AML-193 (cell line): ENCODE results near the gene RPP30.

Source experiments
- DNase-seq, 2 experiments: peaks; one replicate each; lab custom pipeline; 2025; lab: John Stamatoyannopoulos, UW

The RPP30 gene

DNA sequence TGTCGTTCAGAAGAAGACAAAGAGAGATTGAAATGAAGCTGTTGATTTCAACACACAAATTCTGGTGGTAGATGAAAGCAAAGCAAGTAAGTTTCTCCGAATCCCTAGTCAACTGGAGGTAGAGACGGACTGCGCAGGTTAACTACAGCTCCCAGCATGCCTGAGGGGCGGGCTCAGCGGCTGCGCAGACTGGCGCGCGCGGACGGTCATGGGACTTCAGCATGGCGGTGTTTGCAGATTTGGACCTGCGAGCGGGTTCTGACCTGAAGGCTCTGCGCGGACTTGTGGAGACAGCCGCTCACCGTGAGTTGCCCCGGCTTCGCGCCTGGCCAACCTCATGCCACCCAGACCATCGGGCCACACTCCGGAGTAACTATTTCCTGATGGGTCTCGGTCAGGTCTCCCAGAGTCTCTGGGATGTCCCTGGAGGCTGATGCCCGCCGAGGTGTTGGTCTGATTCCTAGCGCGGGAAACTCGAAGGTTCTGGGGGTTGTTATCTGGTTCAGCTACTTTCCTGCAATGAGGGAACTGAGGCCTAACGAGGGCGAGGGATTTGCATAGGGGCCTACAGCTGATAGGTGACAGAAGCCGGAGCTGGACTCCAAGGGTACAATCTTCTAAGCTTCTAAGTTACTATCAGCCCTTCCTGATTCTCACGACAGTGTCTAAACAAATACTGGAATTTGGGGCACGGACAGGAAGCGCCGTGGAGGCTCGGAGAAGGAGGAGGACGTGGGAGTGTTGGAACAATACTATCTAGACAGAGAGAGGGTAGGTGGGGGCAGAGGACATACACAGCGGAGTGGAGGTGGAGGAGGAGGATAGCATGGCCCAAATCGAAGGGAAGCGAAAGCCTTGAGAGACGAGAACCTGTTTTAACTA, at the start of gene RPP30:
Gene RPP30, plus strand, starts transcription at position 209 of the 882 bp plus-strand sequence. Its CDS starts 13 bp downstream, at position 222.
- DNase-seq: peak; percentile 59 to 62

DNA sequence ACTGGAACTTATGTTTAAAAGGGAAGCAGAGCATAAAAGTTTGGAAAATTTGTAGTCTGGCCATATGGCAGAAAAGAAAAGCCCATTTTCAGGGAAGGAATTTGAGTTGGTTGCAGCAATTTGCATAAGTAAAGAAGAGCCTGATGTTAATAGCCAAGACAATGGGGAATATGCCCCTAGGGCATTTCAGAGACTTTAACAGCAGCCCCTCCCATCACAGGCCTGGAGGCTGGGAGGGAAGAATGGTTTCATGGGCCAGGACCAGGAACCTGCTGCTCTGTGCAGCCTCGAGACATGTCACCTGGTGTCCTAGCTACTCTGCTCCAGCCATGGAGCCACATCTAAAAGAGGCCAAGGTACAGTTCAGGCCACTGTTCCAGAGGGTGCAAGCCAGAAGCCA, 49.3 kb upstream of the RPP30 start:
- no peak for DNase-seq

DNA sequence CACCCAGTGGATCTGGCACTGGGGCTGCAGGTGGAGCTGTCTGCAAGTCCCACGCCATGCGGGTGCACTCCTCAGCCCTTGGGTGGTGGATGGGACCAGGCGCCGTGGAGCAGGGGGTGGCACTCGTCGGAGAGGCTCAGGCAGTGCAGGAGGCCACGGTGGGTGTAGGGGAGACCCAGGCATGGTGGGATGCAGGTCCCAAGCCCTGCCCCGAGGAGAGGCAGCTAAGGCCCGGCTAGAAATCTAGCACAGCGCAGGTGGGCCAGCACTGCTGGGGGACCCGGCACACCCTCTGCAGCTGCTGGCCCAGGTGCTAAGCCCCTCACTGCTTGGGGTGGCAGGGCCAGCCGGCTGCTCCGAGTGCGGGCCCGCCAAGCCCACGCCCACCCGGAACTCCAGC, 39.7 kb upstream of the RPP30 start:
- no peak for DNase-seq

DNA sequence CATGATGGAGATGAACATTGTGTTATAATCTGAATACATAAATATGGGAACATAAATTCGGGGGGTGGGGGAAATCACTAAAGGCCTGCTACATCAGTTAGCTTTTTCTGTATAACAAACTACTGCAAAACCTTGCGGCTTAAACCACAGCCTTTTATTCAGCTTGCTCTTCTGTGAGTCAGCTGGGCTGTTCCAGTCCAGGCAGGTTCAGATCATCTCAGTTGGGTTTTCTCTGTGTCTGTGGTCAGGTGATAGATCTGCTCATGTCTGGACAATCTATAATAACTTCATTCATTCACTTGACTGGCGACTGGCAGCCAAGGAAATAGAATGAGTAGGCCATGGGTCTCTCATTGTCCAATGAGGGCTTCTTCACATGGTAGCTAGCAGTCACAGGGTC, 37.4 kb upstream of the RPP30 start:
- no peak for DNase-seq

DNA sequence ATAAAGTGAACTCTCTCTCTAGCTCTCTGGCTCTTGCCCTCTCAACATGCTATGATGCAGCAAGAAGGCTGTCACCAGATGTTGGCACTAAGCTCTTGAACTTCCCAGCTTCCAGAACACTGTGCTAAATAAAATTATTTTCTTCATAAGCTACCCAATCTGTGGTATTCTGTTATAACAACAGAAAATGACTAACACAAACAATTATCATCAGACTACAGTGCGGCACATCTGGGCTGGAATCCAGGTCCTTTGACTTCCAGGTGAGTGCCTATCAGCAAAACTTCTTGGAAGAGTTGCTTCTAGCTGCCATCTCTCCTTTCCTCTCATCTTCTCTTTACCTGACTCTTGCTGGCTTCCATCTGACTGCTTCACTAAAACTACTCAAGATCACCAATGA, 34.3 kb upstream of the RPP30 start:
- no peak for DNase-seq

DNA sequence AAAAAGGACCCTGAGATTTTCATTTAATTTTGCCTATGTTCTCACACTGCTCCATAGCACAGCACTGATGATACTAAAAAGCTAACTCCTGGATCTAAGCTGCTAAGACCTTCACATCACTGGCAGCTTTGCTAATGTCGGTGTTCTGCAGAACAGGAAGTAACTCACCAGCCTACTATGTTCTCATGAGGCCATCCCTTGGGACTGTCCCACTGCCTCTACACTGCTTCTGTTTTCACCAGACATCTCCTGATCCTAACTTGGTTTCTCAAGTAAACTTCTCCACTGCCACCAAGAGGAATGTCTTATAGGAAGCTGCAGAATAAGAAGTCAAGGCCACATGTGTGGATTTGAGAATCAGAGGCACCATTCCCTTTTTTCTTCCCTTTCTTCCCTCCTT, 29.0 kb upstream of the RPP30 start:
- no peak for DNase-seq

DNA sequence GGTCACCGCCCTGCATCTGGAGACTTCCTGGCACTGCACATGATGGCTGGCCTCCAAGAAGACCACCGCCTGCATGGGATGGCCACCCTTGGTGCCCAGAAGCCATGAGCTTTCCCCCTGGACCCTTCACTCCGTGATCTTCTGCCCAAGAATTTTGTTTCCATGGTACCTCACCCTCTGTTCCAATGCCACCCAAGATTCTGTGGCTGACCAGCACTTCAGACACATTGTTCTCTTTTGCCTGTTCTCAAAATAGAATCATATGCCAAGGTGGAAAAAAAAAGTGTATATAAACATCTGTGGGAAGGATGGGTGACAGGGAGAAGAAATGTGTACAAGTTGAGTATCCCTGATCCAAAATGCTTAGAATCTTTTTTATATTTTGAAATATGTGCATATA, 26.0 kb upstream of the RPP30 start:
- DNase-seq: no peak

DNA sequence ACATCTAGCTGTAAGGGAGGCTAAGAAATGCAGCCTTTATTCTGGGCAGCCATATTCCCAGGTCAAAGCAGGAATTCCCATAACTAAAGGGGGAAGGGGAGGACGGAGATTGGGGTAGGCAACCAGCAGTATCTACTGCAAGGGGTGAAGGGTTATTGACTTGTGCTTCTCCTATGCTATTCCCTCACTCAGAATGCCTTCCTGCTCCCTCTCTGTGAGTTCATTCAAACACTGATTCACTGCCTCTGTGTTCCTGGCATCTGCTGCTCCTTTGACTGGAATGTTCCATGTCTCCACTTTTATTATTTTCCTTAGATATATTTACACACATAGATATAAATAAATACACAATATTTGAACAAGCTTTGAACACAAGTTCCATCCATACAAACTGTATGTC, 25.0 kb upstream of the RPP30 start:
- DNase-seq: no peak

DNA sequence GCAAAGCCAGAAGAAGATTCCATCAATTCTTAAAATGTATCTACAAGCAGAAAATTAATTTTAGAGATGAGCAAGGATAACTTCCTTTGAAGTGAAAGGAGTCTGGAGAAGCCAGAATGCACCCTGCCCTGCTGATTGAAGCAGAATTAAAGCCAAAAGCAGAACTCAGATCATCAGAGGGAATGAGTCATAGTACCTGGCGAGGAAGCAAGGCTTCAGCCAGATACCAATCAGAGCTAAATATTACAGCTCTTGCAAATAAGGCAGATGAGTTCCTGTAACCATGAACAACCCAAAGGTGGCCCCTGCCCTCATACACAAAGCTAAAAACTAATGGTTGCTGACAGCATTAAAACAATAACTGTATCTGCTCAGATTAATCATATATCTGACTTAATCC, 24.3 kb upstream of the RPP30 start:
- peak in 1 of 2 experiments; percentile 2 for DNase-seq

DNA sequence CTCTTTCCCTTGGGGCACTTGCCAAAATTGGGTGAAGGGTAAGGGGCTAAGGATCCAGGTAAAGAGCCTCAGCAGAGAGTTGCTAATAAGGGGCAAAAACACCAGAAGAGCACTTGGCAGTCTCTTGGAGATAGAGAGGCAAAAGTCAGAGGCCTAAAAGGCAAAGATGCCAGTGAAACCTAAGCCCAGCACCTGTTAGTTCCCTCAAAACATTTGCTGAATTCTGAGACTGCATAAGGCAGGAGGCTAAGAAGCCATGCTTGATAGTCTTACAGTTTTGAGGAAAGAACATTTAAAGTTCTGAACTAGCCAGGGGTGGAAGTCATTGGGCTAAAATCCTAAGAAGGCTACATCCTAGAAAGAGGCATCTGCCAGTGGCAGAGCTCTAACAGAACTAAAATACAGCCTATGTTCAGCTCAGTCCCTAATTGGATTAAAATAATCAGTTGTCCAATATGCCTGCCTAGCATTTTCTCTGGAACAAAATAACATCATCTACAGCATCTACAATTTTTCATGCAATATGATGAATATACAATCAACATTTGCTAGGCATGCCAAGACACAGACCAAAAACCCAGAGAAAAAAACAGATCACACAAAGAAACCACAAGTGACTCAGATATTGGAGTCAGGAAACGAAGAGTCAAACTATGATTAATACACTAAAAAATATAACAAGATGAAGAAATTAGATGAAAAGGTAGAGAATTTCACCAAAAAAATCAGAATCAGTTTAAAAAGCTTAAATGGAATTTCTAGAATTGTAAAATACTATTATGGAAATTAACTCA, 21.6 kb upstream of the RPP30 start:
- DNase-seq: no peak

DNA sequence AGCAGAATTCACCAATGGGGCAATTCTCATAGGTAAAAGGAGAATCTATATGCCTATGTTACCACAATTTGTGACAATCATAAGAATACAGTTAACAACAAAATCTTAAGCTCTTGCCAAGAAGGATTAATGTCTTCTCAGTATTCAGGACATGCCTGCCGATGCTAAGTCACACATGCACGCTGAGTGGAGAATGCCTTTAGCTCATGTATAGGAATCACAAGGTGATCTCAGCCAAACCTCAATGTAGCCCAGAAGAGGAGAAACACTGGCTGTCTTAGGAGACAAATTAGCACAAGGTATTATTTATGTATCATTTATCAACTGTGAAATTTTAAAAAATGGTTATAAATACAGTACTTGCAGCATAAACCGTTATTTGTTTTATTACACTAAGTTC, 16.6 kb upstream of the RPP30 start:
- DNase-seq: no peak

DNA sequence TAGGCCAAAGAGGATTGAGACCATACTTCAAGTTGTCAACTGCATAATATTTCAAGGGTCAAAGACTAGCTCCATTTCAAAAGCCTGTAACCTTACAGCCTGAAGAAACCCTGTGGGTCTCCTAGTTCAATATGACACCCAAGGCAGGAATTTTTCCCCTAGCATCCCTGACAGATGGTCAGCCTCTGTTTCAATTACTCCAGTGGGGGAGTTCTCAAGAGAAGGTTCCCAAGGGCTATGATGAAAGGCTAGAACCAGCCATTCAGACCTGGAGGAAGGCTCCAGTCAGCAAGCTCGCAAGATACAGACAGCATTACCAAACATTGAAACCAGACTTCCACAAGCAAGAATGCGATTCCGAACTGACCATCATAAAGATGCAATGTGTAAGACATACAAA, 15.5 kb upstream of the RPP30 start:
- no peak for DNase-seq

DNA sequence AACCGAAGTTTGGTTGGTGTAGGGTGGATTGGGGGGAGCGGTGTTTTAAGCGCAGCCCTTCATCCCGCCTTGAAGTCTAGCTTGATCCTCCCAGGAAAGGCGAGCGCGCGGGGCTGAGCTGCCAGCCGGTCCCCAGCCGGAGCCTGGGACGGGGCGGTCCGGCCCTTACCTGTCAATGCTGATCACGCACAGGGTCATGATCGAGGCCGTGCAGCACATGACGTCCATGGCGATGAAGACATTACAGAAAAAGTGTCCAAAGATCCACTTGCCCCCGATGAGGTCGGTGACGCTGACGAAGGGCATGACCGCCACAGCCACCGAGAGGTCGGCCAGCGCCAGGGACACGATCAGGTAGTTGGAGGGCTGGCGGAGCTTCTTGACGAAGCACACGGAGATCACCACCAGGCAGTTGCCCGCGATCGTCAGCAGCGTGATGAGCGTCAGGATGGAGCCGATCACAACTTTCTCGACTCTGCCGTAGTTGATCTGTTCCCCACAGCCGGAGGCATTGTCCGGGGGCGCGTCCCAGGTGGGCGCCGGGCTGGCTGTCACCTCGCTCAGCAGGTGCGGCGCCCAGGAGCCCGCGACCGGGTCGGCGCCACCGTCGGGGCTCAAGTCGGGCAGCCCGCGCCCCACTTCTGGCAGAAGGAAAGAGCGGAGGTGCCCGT, 14.7 kb upstream of the RPP30 start:
- no peak for DNase-seq

DNA sequence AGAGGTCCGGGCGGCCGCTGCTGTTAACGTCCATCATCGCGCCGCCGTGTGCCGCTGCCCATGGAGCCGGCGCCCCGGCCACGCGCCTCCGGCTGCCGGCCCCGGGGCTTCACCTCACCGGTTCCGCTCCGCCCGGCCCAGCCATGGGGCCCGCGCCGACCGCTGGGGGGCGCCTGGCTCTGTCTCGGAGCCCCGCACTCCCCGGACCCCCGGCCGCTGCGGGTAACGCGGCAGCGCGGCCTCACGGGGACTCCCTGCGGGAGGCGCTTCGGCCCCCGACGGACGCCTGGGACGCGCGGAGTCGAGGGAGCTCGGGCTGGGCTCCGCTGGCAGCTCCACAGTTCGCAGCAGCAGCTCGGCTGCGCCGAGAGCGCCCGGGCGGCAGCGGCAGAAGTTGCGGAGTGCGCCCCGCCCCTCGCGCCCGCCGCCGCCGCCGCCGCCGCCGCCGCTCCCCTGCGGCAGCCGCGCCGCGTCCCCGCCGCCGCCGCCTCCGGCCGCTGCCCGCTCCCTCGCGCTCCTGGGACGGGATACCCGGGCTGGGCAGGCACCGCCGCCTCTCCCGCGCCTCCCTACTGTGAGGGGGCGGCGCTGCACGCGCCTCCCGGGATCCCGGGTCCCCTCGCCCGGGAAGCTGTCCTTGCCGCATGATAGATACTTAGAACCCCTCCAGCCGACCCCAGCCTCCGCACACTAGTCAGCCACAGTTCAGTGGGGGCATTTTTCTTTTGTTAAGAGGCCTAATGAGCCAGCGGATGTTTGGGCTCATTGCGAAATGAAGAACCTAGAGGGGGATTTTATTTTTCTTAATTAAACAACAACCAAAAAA, 13.9 kb upstream of the RPP30 start, which contains the start of gene HTR7:
Gene HTR7, minus strand, starts transcription at position 405 of the 826 bp plus-strand sequence. Its CDS starts 368 bp downstream, at position 37.
- peak in 1 of 2 experiments; percentile 28 for DNase-seq

DNA sequence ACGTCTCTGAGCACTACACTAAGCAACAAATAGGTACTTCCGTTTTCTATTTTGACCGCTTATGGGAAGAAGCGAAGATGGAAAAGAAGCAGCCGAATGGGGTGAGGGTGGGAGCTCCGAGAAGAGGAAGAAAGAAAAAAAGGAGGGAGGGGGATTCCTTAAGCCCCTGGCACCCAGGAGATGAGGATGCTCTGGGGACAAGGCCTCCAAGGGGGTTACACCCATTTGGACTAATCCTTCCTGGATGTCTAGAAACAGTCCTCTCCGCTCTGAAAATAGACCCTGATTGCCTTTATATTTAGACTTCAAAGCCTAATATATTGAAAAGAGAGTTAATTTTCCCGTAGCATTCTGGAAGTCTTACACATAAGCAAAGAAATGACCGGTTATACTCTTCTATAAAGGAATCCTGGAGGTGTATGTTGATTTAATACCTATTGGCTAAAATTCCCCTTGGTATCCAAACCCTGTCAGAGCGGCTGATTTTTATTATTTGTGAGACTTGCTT, 13.3 kb upstream of the RPP30 start:
- peak in 1 of 2 experiments; percentile 19 for DNase-seq

DNA sequence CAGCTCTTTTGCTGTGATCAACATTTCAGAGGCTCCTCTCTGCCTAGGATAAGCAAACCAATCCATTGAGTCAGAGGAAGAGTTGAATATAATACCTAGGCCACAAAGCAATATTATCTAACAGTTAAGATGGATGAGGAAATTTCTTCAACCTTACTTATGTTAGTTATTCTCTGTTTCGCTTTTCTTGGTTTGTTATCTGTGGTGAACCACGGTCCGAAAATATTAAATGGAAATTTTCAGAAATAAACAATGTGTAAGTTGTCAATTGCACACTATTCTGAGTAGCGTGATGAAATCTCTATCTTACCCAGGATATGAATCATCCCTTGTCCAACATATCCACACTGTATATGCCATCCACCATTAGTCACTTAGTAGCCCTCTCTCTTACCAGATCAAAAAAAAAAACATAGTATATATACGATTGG, 12.4 kb upstream of the RPP30 start:
- DNase-seq: peak; percentile 48 to 61

DNA sequence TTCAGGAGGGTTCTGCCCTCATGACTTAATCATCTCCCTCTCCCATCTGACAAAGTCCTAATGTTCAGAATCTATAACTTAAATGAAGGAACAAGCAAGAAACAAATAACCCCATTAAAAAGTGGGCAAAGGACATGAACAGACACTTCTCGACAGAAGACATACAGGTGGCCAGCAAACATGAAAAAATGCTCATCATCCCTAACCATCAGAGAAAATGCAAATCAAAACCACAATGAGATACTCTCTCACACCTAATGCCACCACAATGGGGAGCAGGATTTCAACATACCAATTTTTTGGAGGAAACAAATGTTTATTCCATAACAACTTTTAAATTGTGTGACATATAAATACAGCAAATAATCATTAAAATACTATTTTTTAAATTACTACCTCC, 11.0 kb upstream of the RPP30 start:
- no peak for DNase-seq

DNA sequence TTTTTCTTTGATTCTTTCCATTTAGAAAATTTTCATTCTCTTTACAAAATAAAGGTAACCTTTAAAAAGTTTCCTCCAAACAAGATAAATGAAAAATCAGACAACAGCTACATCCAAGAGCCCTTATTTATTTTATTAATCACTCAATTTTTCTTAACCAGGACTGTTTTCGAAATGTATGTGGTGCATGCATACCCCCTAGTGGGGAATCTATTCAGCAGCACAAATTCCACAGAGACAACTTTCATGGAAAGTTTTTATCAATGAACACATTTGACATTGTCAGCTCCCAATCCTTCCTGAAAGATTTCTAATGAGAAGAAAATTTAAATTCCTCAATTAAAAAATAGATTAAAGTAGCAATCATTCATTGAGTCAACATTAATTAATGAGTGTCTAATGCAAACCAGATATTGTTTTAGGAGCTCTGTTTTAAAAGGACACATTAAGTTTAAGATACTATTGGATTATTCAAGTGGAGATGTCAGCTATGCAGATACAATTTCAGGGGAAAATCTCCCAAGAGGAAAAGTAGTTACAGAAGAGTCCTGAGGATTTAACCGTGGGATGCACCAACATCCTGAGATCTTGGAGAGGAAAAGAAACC, 8.8 kb upstream of the RPP30 start:
- DNase-seq: peak in 1 of 2 experiments; percentile 15

DNA sequence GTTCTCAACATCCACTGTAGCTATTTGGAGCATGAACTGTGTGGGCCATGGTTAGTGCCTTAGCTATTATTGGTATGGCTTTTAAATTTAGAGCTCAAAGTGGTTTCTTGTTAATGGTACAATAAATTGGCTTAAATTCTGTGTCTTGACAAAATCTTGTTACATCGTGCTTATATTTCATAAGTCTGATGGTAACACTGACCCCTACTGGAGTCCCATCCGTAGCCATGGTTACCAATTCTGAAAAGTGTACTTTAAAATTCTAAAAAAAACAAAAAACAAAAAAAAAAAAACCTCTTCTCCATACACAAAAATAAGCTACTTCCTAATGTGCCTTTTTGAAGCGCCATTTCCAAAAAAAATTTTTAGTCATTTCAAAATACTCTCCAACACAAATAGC, 6.4 kb upstream of the RPP30 start:
- DNase-seq: peak; percentile 8 to 25

DNA sequence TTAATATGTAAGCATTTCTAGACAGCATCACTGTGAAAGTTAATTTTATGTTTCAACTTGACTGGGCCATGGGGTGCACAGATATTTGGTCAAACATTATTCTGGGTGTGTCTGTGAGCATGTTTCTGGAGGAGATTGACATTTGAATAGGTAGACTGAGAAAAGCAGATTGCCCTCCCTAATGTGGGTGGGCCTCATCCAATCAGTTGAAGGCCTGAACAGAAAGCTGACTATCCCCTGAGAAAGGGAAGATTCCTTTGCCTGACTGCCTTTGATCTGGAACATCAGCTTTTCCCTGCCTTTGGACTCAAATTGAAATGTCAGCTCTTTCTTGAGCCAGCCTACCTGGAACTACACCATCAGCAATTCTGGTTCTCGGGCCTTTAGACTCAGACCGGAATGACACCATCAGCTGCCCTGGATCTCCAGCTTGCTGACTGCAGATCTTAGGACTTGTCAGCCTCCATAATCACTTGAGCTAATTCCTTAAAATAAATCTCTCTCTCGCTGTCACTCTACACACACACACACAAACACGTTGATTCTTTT, 5.7 kb upstream of the RPP30 start:
- DNase-seq: no peak
